HepG2 (cell line): ENCODE results near the gene ZDHHC9.

ENCODE experiments used
- KLF12 ChIP-seq: sonication (generic); formaldehyde crosslinking; IDR thresholded peaks from 2 replicates; pipeline ENCODE4 v1.4.0; 2020; ENCODE audit warnings: missing genetic modification reagents, borderline replicate concordance
- ZNF101 ChIP-seq: sonication (generic); formaldehyde crosslinking; IDR thresholded peaks from 2 replicates; pipeline ENCODE4 v1.4.0; 2020; ENCODE audit warnings: mild to moderate bottlenecking, low read depth, missing genetic modification reagents, borderline replicate concordance

DNA sequence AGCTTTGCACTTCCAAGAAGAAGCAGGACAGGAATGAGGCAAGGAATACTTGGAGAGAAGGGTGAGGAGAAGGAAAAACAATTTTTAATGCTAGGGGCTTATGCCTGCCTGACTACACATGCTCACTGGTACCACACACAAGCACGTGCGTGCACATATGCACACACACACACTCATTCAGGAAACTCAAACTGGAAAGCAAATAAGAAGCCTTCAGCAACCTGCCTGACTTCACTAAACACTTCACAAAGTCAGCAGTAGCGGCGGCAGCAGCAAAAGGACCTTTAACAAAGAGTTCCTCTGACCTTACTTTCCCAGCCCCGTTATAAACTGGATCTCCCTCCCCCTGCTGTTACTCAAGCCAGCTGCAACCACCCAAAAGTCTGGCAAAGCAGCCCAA is 3.3 kb downstream of the ZDHHC9 start:
- TF ChIP-seq ZNF101 (no peak), KLF12 (CRISPR knock-in tag) (no peak)
